HG02623 (cell line): ENCODE results near the gene TMEM108.
"Not testable (repeated sequence)": the region's sequence is repeated elsewhere in the genome, so short reads cannot be mapped to it uniquely, and the experiment has no call there.

Experiments
- ATAC-seq: cut with Tn5 transposase; IDR thresholded peaks from one replicate; pipeline ENCODE4 v1.9.1; 2021; ENCODE audit warnings: moderate library complexity; ENCODE audit not compliant: unreplicated experiment

TMEM108 gene

DNA sequence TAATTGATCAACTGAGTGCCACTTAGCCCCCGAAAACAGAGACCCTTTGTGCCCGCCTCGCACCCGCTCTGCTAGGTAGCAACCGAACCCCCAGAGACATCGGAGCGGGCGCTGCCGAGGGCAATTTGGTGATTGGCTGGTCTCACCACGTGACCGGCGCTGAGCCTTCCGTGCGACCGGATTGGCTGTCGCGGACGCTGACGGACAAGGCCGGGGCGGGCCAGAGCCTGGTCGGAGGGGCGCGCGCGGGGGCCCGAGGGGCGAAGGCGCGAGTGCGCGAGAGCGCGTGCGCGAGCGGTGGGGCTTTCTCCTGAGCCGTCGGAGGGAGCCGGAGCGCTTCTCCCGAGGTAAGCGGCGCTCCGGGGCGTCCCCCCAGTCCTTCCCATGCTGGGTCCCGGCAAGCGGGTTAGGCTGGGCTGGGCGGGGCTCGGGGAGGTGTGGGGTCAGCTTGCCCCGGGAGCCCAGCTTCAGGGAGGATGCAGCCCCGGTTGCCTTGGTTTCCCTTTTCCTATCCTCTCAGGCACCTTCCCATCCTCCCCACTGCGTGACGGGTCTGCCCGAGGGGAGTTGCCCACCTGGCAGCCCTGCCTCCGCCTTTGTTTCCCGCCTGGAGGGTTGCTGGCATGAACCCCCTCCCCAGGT is at the start of gene TMEM108:
TMEM108 (plus strand) TSS at position 303 of the 642 bp plus-strand sequence.
- no peak for ATAC-seq

DNA sequence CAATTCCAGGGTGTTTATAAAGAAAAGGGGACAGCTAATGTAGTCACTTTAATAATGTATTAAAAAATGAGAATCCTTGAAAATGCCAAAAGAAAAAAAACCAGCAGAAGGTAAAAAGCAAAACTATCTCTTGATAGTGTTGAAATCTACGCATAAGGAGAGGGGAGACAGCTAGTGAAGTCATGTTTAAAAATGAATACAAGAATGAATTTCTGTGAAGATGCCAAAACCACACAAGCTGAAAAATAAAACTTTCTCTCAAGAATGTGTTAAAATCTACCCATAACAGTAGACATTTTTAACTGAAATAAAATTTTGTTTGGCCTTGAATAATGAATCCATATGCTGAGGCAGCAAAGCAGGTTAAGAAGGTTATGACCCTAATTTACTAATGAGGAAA is 42.2 kb upstream of the TMEM108 start:
- ATAC-seq = no peak

DNA sequence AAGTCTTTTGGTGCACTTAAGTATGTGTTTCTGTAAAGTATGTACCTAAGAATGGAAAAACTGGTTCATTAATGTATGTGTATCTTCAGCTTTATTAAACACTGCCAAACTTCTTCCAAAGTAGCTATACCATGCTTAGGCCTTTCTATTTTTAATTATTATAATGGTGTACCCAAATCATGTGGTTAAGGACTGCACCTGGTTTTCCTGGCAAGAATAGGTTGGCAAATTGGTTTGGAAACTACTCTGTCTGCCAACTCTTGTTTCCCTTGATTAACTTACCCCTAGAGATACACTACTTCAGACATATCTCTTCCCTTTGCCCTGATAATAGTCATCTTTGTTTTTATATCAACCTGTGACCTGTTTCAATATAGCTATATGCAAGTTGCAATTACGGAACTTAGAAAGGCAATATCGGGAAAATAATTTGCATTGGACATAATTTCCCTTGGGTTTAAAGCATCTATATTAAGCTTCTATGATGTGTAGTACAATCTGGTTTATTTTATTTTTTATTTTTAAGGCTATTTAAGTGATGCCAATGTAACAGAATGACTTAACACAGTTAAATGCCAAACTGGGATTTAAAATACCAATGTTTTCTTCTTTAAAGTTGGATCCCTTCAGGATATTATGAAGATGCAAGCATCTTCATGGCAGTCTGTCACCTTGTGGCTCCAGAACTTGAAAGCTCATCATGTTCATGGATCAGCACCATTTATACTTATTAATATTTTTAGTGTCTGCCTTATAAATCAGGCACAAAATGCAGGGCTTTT is 40.6 kb upstream of the TMEM108 start:
- no peak for ATAC-seq

DNA sequence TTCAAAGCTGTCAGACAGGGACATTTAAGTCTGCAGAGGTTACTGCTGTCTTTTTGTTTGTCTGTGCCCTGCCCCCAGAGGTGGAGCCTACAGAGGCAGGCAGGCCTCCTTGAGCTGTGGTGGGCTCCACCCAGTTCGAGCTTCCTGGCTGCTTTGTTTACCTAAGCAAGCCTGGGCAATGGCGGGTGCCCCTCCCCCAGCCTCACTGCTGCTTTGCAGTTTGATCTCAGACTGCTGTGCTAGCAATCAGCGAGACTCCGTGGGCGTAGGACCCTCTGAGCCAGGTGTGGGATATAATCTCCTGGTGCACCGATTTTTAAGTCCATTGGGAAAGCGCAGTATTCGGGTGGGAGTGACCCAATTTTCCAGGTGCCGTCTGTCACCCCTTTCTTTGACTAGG is 33.2 kb upstream of the TMEM108 start:
- not testable (repeated sequence) for ATAC-seq

DNA sequence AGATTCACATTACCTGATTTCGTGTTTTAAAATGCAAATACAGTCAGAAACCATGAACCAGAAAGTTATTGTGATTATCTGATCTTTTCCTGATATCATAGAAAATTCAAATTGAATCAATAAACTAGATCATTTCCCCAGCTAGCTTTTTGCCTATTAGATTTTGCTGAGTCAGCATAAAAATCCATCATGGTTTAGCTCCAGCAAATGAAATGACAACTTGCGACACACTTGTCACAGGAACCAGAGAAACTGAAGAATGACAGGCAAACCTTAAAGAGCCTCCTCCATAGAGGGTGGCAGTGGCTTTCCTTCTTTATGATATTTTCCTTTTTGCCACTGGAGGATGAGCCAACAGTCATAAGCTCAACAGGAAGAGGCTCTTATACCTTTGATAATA is 30.6 kb upstream of the TMEM108 start:
- no peak for ATAC-seq

DNA sequence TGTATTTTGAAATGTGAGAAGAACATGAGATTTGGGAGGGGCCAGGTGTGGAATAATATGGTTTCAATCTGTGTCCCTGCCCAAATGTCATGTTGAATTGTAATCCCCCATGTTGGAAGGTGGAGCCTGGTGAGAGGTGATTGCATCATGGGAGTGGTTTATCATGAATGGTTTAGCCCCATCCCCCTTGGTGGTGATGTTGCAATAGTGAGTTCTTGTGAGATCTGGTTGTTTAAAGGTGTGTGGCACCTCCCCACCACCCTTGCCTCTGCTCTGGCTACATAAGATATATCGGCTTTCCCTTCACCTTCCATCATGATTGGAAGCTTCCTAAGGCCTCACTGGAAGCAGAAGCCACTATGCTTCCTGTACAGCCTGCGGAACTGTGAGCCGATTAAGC is 23.9 kb upstream of the TMEM108 start:
- no peak for ATAC-seq

DNA sequence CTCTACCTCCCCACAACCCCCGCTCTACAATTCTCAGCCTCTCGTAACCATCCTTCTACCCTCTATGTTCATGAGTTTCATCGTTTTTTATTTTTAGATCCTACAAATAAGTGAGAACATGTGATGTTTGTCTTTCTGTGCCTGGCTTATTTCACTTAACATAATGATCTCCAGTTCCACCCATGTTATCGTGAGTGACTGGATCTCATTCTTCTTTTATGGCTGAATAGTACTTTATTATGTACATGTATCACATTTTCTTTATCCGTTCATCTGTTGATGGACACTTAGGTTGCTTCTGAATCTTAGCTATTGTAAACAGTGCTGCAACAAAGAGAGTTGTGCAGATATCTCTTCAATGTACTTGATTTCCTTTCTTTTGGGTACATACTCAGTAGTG is 22.6 kb upstream of the TMEM108 start:
- not testable (repeated sequence) for ATAC-seq

DNA sequence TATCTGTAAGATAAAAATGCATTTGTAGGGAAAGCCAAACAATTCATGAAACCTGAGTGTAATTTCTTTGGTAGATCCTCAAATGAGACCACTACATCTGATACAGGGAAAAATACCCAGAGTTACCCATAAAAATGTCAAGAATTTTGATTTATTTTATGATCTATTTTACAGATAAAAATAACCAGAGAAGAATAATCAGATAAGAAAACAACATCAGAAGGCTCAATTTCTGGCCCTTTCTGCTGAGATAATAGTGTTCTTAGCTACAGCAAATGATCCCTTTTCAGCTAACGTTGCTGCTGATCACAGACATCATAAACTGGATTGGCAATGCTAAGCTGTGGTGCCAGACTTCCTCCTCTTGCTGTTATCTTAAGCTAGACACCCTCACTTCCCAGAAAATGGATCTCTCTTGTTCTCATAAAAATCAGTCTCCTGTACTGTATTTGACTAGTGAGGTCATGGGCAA is 21.3 kb upstream of the TMEM108 start:
- no peak for ATAC-seq

DNA sequence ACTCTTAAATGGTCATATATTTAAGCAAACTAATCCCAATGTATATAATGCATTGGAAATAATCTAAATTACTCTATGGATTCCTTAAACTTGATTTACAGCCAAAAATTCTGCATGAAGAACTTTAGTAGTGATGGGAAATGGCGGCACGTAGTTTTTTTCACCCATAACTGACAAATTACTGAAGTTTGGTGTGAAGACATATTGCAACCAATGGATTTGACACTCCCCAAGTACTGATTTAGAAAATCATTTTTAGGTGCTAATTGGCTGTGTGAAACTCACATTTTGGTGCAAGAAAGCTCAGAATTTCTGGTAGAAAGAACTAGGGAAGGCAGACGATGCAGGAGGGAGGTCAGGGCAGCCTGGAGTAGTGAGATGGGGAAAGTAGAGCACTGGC is 19.3 kb upstream of the TMEM108 start:
- ATAC-seq = no peak

DNA sequence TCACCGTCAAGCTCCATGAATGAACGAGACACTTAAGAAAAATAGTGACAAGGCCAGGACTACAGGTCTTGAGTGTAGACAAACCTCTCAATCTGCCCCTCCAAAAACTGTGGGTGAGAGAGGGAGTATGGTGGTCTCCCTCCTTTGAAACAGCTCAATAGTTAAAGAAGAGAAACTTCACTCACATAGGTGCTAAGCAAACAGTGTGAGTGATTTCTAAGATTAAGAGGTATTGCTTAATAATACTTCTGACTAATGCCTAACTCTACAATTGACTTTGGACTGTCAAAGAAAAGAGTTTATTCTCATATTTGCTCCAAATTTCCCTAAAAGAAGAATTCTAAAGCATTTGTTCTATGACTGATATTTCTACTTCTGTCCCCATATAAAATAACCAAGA is 17.0 kb upstream of the TMEM108 start:
- ATAC-seq = no peak

DNA sequence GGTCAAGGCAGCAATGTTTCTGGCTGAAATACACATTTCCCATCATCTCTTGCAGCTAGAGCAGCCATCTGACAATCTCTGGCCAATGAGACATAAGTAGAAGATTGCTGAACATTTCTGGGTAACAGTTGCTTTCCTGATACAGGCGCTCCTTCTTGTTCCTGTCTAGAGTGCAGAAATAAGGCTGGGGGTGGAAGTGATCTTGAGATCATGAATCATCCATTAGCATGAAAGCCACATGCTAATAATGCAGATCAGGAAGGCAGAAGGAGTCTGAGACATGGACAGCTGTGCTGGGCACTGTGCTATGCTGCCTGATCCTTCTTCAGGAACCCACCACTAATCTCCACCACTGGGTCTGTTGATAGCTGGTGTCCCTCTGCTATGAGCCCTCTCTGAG is 14.8 kb upstream of the TMEM108 start:
- no peak for ATAC-seq

DNA sequence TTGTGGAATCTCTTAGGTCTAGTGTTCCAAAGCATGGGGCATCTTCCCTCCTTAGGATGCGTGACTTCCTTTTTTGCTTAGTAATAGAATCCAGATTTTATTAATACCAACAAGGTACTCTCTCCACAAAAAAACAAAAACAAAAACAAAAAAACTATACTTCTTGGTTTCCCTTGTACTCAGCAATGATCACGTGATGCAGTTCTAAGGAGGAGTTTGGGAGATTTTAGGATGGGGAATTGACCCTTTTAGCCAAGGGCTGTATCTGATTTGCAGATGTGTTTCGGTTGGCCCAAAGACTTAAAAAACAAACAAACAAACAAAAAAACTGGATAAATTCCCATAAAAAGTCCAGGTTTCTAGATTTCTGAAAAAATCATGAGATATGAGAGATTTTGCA is 12.6 kb upstream of the TMEM108 start:
- no peak for ATAC-seq

DNA sequence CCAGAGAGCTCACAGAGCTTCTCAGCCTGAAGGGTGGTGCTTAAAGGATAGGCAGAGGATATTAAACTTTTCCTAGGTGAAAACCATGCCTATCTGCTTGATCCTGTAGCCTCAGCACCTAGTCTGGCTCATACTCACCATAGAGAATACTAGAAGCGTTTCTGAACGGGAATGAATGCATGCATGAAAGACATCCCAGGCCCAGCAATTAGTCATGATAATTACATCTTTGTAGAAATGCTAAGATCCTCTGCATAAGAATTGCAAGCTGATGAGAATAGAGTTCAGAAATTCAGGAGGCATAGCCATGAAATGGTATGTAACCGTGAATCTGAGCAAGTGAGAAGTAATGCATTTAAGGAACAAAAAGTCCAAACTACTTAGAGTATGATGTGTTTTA is 5.9 kb upstream of the TMEM108 start:
- no peak for ATAC-seq

DNA sequence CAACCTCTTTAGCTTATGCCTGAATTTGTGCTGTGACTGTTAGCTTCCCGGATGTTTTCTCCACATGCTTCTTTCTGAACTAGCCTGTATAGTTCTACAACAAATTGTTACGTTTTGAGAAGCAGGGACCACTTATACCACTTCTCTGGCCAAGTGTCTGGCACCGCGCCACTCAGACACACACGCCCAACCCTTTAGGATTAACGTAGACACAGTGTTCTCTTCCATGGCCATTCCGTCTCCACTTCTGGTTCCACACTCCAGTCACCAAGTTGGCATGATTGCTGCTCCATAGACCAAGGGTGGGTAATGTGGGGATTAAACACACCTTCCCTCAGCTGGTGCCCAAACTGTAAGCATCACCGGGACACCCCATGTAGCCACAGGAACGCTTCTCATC is 755 bp upstream of the TMEM108 start:
- no peak for ATAC-seq

DNA sequence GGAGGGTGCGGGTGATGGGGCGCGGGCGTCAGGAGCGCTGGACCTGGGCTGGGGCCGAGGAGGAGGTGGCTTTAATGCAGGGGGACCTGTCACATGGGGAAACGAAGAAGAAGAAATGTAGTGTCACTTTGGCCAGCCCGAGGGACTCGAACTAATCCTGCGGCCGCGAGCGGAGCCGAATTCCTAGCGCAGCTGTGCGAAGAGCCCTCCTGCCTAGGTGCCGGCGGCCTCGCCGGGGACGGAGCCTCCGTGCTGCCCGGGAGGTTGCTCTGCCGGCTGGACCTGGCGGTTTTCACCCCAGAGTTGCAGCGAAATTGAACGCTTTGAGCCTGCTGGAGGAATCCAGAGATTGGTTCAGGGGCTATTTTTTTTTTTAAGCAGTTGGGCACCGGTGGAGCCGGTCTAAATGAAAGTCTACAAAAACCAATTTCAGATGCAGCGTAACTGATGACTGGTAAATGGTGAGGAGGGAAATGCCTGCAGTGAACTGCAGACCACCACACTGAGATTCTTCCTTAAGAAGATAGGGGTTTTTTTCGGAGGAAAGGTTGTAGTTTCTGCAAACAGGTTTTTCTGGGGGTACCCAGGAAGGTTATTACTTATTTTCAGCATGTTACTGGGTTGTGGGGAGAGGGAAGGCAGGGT is 662 bp downstream of the TMEM108 start:
- ATAC-seq = no peak

DNA sequence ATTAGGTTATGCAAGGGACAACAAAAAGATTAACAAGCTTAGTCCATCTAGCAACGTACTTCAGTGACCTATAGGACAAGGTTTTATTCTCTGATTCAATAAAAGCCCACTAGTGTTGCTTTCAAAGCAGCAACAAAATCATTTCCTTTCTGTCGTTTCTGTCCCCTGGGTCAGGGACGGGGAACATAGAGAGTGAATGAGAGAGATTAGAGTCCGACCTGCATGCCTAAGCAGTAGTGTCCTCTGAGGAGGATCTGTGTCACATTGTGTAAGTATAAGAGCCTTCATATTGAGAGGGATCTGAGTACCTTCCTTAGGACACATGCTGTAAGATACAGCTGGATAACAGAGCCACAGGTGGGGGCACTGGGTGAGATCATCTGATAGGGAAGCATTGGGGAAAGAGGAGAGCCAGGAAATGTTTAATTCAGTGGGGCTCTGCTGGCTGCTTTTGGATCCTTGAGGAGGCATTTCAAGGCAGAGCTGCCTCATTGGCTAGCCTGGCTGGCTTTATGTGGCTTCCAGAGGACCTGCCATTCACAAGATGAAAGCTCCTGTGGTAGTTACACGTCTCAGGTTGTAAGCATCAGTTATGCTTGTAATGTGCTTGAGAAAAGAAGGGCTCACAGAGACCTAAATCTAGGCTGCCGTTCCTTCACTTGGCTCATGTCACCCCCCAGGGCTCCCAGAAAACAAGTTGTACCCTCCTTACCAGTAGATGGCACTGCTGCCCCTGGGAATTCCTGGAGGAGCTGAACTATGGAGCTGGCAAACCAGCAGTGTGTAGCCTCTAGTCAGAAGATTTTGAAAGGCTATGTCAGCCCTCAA is 2.7 kb downstream of the TMEM108 start:
- no peak for ATAC-seq

DNA sequence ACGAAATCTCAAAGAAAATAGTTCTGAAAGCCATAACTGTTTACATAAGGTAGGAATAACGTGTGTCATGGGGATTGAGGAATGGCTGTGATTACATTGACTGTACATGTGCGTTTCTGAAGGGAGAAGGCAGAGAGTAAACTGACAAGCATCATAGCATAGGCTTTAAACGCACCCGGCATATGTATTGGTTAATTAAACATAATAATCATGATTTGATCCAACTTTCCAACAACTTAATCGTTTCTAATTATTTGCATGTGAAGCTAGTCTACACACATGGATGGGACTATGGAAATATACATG is 3.3 kb downstream of the TMEM108 start:
- ATAC-seq = no peak

DNA sequence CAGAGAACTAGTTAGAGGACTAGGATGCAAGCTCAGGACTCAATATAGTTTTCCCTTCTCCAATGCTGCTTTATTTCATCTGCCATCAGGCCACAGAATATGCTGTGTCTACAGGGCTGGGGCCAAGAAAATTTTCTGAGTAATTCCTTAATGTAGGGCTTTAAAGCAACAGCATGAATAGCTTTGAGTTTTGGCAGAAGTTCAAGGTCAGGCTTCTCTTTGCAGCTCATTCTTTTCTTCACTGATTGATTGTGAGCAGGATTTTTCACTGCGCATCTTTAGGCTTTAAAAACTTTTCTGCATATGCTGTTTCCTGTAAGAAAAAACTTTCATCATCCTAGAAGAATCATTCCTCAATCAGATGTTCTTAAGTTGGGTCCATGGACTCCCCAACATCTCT is 4.6 kb downstream of the TMEM108 start:
- no peak for ATAC-seq

DNA sequence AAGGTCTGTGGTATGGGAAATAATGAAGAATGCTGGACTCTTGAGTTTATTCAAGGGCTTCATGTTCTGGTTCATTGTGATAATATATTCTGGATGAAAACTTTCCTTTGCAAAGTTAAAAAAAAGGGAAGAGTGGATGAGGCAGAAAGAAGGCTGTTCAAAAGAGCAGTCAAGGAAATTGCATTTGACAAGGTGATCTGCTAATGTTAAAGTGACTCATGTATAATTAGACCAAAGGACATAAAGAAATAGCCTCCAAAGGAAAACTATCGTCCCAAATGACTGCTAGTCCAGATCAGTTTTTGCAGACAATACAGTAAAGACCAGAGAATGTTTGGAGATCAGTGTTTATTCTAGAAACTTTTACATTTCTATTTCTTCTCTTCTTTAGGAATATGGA is 9.8 kb downstream of the TMEM108 start:
- no peak for ATAC-seq

DNA sequence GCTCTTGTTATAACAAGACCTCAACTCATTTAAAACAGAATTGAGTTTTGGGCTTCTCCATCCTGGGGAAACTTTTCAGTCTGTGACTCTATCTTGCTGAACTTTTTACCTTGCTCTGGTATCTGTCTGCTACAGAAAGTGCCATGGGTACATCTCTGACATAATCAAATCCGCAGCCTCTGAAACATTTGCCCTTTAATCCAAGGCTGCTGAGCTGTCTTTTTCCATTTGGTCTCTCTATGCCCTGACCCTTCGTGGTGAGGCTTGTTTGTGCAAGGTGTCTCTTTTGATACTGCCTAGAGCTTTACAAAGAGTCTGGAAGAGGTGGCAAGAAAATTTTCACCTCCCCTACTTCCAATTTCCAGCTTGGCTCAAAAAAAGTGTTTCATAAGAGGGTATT is 11.3 kb downstream of the TMEM108 start:
- ATAC-seq = no peak

DNA sequence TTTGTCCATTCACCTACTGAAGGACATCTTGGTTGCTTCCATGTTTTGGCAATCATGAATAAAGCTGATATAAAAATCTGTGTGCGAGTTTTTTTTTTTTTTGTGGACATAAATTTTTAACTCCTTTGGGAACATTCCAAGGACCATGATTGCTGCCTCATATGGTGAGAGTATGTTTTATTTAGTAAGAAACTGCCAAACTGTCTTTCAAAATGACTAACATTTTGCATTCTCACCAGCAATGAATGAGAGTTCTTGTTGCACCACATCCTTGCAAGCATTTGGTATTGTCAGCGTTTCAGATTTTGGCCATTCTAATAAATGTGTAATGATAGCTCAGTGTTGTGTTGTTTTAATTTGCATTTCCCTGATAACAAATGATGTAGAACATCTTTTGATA is 12.7 kb downstream of the TMEM108 start:
- ATAC-seq = no peak
